Upper lobe of left lung (tissue), 6 donors: ENCODE data around the gene CDH13. TPM values are rescaled to one million over a fixed set of nuclear protein-coding genes. Genes with fewer than 3 reads are reported as not detected.

Experiments used
- ATAC-seq, 2 donors: fragments of 200-7000 bp; cut with Tn5 transposase; one replicate each; pipeline ENCODE4 v1.9.1; 2022; ENCODE audit warnings: mild to moderate bottlenecking in 2 of 2, moderate library complexity in 2 of 2; ENCODE audit not compliant: low FRiP score in 2 of 2
- DNase-seq, 2 donors: peaks; one replicate each; pipeline ENCODE4 v3.0.0-alpha.2; 2019 to 2020
- H3K27ac ChIP-seq, 4 donors: fragments of 200-600 bp; sonication (generic); one replicate each; pipeline ENCODE4 v1.5.1; 2016 to 2019
- H3K27me3 ChIP-seq, 4 donors: fragments of 200-600 bp; sonication (generic); one replicate each; pipeline ENCODE4 v1.5.1; 2017 to 2019
- H3K36me3 ChIP-seq, 4 donors: fragments of 200-600 bp; sonication (generic); one replicate each; pipeline ENCODE4 v1.5.1; 2016 to 2019
- H3K4me1 ChIP-seq, 4 donors: fragments of 200-600 bp; sonication (generic); one replicate each; pipeline ENCODE4 v1.5.1; 2018 to 2019
- H3K4me3 ChIP-seq, 4 donors: fragments of 200-600 bp; sonication (generic); one replicate each; pipeline ENCODE4 v1.5.1; 2017 to 2019; ENCODE audit warnings: mild to moderate bottlenecking in 2 of 4, moderate library complexity in 1 of 4
- H3K9me3 ChIP-seq, 4 donors: fragments of 200-600 bp; sonication (generic); one replicate each; pipeline ENCODE4 v1.5.1; 2018 to 2019
- EP300 ChIP-seq, 4 donors: sonication (generic); formaldehyde crosslinking; IDR thresholded peaks; one replicate each; pipeline ENCODE4 v1.5.1; 2017; ENCODE audit warnings: antibody characterized with exemption in 4 of 4, control low read depth in 2 of 4
- POLR2A ChIP-seq, 4 donors: fragments of 450-650 bp; IDR thresholded peaks; one replicate each; pipeline ENCODE4 v1.5.1; 2016 to 2017; ENCODE audit warnings: antibody characterized with exemption in 4 of 4, mild to moderate bottlenecking in 2 of 4
- POLR2AphosphoS5 ChIP-seq, 2 donors: sonication (generic); formaldehyde crosslinking; IDR thresholded peaks; one replicate each; pipeline ENCODE4 v1.5.1; 2017; ENCODE audit warnings: antibody characterized with exemption in 2 of 2
- WGBS, 2 donors: methylation state at CpG; one replicate each; pipeline ENCODE4 v1.1.5; 2017 to 2018; 5-methylcytosine and 5-hydroxymethylcytosine counted together
- total RNA-seq, 6 donors: library from RNA; depleted of rRNA in 4 of 6; stranded (reverse); fragments of >200 nt in 4 of 6; gene quantifications; one replicate each; pipeline versions ENCODE4 v1.1.0 to v1.2.1, GENCODE V29; 2016 to 2021
- TF ChIP-seq, protein P1 (sequence below), 6 experiments: fragments of 450-650 bp in 4 of 6; fragments of 200-600 bp in 2 of 6; sonication (generic) in 2 of 6; IDR thresholded peaks; one replicate each; pipeline ENCODE4 v1.5.1; 2016 to 2019; ENCODE audit warnings: antibody characterized with exemption in 6 of 6
- donor health status: DM: no; HTN: no; CAD: no; lungs with moderate emphysema.
- donor health status: DM: no; HTN: yes; CAD: no; lungs with severe emphysema.

The CDH13 gene
- total RNA-seq, 6 donors from 2014 or later: 11.3 to 39.8 (median 19.9) TPM

DNA sequence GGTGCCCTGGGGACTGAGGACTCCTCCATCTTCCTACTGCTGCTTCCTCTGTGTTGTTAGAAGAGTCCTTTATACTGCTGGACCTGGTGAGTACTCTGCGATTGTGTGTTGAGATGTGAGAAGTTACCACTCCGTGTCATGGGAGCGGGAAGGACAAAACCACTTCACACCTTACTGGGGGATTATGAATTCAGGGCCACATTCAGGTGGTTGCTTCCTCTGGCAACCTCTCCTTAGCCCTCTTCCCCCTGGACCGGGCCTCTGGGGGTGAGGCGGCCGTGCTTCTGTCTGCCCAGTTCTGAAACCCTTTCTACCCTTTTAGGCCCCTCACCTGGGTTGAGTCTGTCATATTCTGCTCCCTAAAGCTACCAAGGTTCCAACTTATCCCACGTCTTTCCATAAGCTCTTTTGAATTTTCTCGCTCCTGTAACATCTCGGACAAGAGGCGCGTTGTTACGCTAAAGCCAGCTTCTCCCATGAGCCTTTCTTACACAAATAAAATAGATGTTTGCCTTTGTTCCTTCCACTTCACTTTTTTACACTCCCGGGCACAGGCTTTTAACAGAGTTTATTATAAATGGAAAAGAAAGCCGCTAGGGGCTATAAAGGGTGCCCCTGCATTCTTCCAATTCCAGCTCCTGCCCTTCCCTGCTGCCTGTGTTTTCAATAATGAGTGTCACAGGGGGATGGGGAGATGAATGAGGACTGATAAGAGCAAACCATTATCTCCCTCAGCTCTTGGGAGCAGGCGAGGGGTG, 20.7 kb upstream of the CDH13 start:
- Histone ChIP-seq H3K36me3 (no peaks in the 10 kb centered on the region), H3K9me3 (no peaks in the 10 kb centered on the region), H3K4me3 (no peak overlapping the region), H3K27ac (no peak overlapping the region), H3K4me1 (no peaks in the 10 kb centered on the region), H3K27me3 (no peaks in the 10 kb centered on the region)
- DNase-seq: no peak
- WGBS, 2 donors: 62 to 70% methylated on average over 15 of the region's 15 CpGs
- TF ChIP-seq POLR2AphosphoS5 (IDR thresholded peaks at IDR 0.05) (no peak), POLR2A (IDR thresholded peaks at IDR 0.05) (no peak), EP300 (IDR thresholded peaks at IDR 0.05) (no peak)
- TF ChIP-seq, protein P1, sequence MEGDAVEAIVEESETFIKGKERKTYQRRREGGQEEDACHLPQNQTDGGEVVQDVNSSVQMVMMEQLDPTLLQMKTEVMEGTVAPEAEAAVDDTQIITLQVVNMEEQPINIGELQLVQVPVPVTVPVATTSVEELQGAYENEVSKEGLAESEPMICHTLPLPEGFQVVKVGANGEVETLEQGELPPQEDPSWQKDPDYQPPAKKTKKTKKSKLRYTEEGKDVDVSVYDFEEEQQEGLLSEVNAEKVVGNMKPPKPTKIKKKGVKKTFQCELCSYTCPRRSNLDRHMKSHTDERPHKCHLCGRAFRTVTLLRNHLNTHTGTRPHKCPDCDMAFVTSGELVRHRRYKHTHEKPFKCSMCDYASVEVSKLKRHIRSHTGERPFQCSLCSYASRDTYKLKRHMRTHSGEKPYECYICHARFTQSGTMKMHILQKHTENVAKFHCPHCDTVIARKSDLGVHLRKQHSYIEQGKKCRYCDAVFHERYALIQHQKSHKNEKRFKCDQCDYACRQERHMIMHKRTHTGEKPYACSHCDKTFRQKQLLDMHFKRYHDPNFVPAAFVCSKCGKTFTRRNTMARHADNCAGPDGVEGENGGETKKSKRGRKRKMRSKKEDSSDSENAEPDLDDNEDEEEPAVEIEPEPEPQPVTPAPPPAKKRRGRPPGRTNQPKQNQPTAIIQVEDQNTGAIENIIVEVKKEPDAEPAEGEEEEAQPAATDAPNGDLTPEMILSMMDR (IDR thresholded peaks at IDR 0.05): no peak
- ATAC-seq: peak in 1 of 2 donors; percentile 6

DNA sequence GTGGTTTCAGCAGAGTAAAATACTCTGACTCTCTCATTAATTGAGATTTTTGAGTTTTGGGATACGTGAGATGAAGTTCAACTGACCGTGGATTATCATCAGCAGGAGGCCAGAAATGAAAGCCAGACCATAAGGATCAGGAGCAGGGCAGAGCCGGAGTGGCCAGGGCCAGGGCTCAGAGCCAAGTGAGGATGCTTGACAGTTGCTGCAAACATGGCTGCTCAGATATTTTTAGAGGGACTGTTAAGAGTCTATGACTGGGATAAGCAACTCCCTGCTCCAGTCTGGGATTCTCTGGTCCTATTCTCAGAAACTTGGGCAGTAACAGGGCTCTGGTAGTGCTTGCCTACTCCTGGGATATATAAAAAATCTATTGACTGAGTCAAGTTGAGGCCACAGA, 17.6 kb upstream of the CDH13 start:
- TF ChIP-seq EP300 (IDR thresholded peaks at IDR 0.05): no peak
- no peak for TF ChIP-seq POLR2A (IDR thresholded peaks at IDR 0.05)
- TF ChIP-seq, protein P1 (IDR thresholded peaks at IDR 0.05): no peak
- TF ChIP-seq POLR2AphosphoS5 (IDR thresholded peaks at IDR 0.05): no peak
- Histone ChIP-seq H3K27ac (no peak overlapping the region), H3K9me3 (no peaks in the 10 kb centered on the region), H3K4me3 (no peak overlapping the region), H3K36me3 (no peaks in the 10 kb centered on the region), H3K4me1 (no peaks in the 10 kb centered on the region), H3K27me3 (no peaks in the 10 kb centered on the region)
- WGBS, 2 donors: 67 to 79% methylated on average over 3 of the region's 3 CpGs
- ATAC-seq: no peak
- no peak for DNase-seq

DNA sequence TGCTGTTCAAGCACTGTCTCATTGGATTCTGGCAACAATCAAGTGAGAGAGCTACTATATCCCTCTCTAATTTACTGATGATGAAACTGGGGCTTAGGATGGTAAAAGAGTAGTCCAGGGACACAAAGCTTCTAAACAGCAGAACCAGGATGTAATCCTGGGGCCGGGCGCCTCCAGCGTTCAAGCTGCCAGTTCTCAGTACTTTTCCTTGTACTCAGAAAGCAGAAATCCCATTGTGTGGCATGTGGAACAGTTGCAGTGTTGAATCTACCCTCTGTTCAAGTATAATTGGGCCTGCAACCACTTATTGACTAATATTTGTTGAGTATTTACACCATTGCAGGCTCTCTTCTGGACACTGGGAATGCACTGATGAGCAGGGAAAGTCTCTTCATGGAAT, 14.5 kb upstream of the CDH13 start:
- Histone ChIP-seq H3K36me3 (no peaks in the 10 kb centered on the region), H3K27me3 (no peaks in the 10 kb centered on the region), H3K4me3 (no peak overlapping the region), H3K9me3 (no peaks in the 10 kb centered on the region), H3K27ac (no peak overlapping the region), H3K4me1 (no peaks in the 10 kb centered on the region)
- no peak for ATAC-seq
- DNase-seq: no peak
- TF ChIP-seq POLR2AphosphoS5 (IDR thresholded peaks at IDR 0.05): no peak
- TF ChIP-seq, protein P1 (IDR thresholded peaks at IDR 0.05): no peak
- no peak for TF ChIP-seq EP300 (IDR thresholded peaks at IDR 0.05)
- TF ChIP-seq POLR2A (IDR thresholded peaks at IDR 0.05): no peak
- 72 to 82% methylated on average over 3 of the region's 3 CpGs for WGBS, 2 donors

DNA sequence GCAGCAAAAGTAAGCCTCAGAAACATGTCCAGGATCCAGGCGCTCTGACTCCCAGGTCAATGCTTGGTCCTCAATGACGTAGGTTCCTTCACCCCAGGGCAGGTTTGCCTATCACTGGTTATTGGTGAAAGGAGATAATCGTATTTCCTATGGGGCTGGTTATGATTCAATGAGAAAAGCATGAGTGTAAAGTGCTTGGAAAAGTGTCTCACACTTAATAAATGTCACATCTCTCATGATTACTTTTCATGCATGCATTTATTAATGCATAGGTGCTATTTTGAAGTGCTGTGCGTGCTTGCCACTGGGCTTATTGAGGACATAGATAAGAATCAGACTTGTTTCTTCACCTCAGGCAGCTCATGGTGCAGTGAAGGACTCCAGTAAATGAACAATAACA, 10.4 kb upstream of the CDH13 start:
- Histone ChIP-seq H3K27me3 (no peaks in the 10 kb centered on the region), H3K9me3 (no peaks in the 10 kb centered on the region), H3K27ac (no peak overlapping the region), H3K4me1 (no peaks in the 10 kb centered on the region), H3K36me3 (no peaks in the 10 kb centered on the region), H3K4me3 (no peak overlapping the region)
- TF ChIP-seq, protein P1 (IDR thresholded peaks at IDR 0.05): no peak
- TF ChIP-seq EP300 (IDR thresholded peaks at IDR 0.05) (no peak), POLR2AphosphoS5 (IDR thresholded peaks at IDR 0.05) (no peak), POLR2A (IDR thresholded peaks at IDR 0.05) (no peak)
- 80 to 88% methylated on average over 4 of the region's 4 CpGs for WGBS, 2 donors
- ATAC-seq (no peak), DNase-seq (no peak)

DNA sequence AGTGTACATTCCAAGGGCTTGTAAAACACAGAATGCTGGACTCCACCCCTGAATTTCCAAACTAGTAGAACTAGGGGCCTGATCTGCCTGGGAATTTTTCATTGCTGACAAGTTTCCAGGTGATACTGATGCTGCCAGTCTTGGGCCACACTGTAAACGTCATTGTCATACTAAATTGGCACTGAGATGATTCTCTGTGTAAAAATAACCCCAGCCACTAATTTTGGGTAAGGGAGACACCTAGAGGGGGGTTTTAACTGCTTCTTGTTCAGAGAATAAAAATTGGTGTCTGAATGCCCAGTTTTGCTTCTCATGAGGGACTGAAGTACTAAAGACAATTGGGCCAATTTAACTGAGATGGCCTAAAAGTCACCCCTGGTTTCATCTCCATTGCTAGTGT, 5.0 kb upstream of the CDH13 start:
- peaks cover 0 to 2% (median 0%) of the 10 kb centered on the region in 4 donors for H3K4me1 ChIP-seq
- H3K27ac ChIP-seq: no peak overlapping the region
- TF ChIP-seq EP300 (IDR thresholded peaks at IDR 0.05) (no peak), POLR2A (IDR thresholded peaks at IDR 0.05) (no peak), POLR2AphosphoS5 (IDR thresholded peaks at IDR 0.05) (no peak)
- TF ChIP-seq, protein P1 (IDR thresholded peaks at IDR 0.05): no peak
- ATAC-seq: no peak
- no peak overlapping the region for H3K4me3 ChIP-seq
- DNase-seq: no peak
- no peaks in the 10 kb centered on the region for H3K36me3 ChIP-seq
- no peaks in the 10 kb centered on the region for H3K9me3 ChIP-seq
- peaks cover 0 to 3% (median 1%) of the 10 kb centered on the region in 4 donors for H3K27me3 ChIP-seq
- 0 to 9% methylated on average over 1 of the region's 1 CpG for WGBS, 2 donors
